HepG2 (cell line): Measurements from ENCODE around the gene ZSWIM6. TPM values are rescaled to one million over a fixed set of nuclear protein-coding genes. Genes with fewer than 3 reads are reported as not detected.

Source experiments
- ATAC-seq: fragments of 200-7000 bp; cut with Tn5 transposase; 3 replicates; pipeline ENCODE4 v1.9.1; 2020; ENCODE audit warnings: mild to moderate bottlenecking, moderate library complexity
- BruUV-seq: library from RNA; stranded (reverse); fragments of 400-500 nt; replicated peaks from 2 replicates; lab custom pipeline; 2021; lab: Mats Ljungman, UMichigan
- CTCF ChIA-PET: fragments of 300-600 bp; formaldehyde crosslinking; extraction: SDS; loops from one replicate; lab custom pipeline; 2021; ENCODE audit warnings: low total read pairs, inconsistent platforms, low intra/inter-chr PET ratio; lab: Yijun Ruan, JAX
- POLR2A ChIA-PET: fragments of 350-600 bp; sonication (Branson Sonifier 250); formaldehyde crosslinking; loops from one replicate; lab custom pipeline; 2020; ENCODE audit warnings: antibody characterized with exemption, inconsistent platforms; lab: Yijun Ruan, JAX
- DNase-seq: peaks from one replicate; pipeline ENCODE4 v3.0.0-alpha.2; 2015; ENCODE audit warnings: low spot score
- FAIRE-seq: peaks from 3 replicates; lab custom pipeline; 2011; peaks lifted over from hg19 to GRCh38; lab: Jason Lieb, UNC
- H2AFZ ChIP-seq: one replicate; pipeline ENCODE4 v1.6.1; 2011; ENCODE audit warnings: low read length, inconsistent platforms
- H3K27ac ChIP-seq: fragments of 300-600 bp; 3 replicates; pipeline ENCODE4 v1.8.0; 2011; ENCODE audit warnings: mixed run types, mild to moderate bottlenecking, mixed read lengths, low read length, inconsistent platforms; ENCODE audit not compliant: insufficient read depth; ENCODE audit errors: extremely low read length
- H3K27me3 ChIP-seq, 2 experiments: fragments of 200-600 bp in 1 of 2; 2 replicates in 1 of 2; 3 replicates in 1 of 2; pipeline versions ENCODE4 v1.6.0 to v1.8.0; 2011; ENCODE audit warnings: low read length in 2 of 2, mild to moderate bottlenecking in 2 of 2, moderate library complexity in 2 of 2, inconsistent platforms in 1 of 2; ENCODE audit not compliant: insufficient read depth in 2 of 2, control insufficient read depth in 1 of 2
- H3K36me3 ChIP-seq, 2 experiments: fragments of 200-600 bp in 1 of 2; replicated peaks in 1 of 2; 2 replicates in 1 of 2; 3 replicates in 1 of 2; pipeline versions ENCODE4 v1.5.1 to v1.8.0; 2011; ENCODE audit warnings: low read length in 2 of 2, inconsistent platforms in 1 of 2; ENCODE audit not compliant: insufficient read depth in 2 of 2, control insufficient read depth in 1 of 2
- H3K4me1 ChIP-seq: 2 replicates; pipeline ENCODE4 v1.5.1; 2012; ENCODE audit warnings: low read length, inconsistent platforms; ENCODE audit not compliant: insufficient read depth
- H3K4me2 ChIP-seq: 2 replicates; pipeline ENCODE4 v1.6.0; 2011; ENCODE audit warnings: low read depth, low read length, inconsistent platforms
- H3K4me3 ChIP-seq, 3 experiments: fragments of 200-600 bp in 1 of 3; sonication (generic), shearing (Covaris generic) in 1 of 3; replicated peaks in 1 of 3; 2 replicates each; pipeline ENCODE4 v1.5.1; 2011 to 2016; ENCODE audit warnings: low read length in 3 of 3, inconsistent platforms in 2 of 3, low read depth in 2 of 3, mild to moderate bottlenecking in 2 of 3, control low read depth in 1 of 3, mixed read lengths in 1 of 3; ENCODE audit not compliant: insufficient read depth in 1 of 3
- H3K79me2 ChIP-seq: one replicate; pipeline ENCODE4 v1.6.1; 2011; ENCODE audit warnings: low read length, inconsistent platforms; ENCODE audit not compliant: insufficient read depth
- H3K9ac ChIP-seq: 2 replicates; pipeline ENCODE4 v1.6.0; 2011; ENCODE audit warnings: mild to moderate bottlenecking, low read depth, low read length, inconsistent platforms; ENCODE audit not compliant: insufficient read depth
- H3K9me3 ChIP-seq: 2 replicates; pipeline ENCODE4 v1.5.1; 2012; ENCODE audit warnings: mild to moderate bottlenecking, low read length
- H4K20me1 ChIP-seq: 2 replicates; pipeline ENCODE4 v1.6.0; 2011; ENCODE audit warnings: inconsistent platforms, mild to moderate bottlenecking, low read length, moderate library complexity; ENCODE audit not compliant: insufficient read depth
- FOSL2 ChIP-seq: sonication (generic); formaldehyde crosslinking; IDR thresholded peaks from 2 replicates; pipeline ENCODE4 v1.4.0; 2020; ENCODE audit warnings: missing genetic modification reagents
- ZFP62 ChIP-seq: sonication (generic); formaldehyde crosslinking; IDR thresholded peaks from 2 replicates; pipeline ENCODE4 v1.4.0; 2020; ENCODE audit warnings: missing genetic modification reagents
- ZHX1 ChIP-seq: sonication (generic); formaldehyde crosslinking; IDR thresholded peaks from 2 replicates; pipeline ENCODE4 v1.8.1; 2022; ENCODE audit warnings: low read depth, mild to moderate bottlenecking, missing genetic modification reagents
- ZNF224 ChIP-seq: sonication (generic); formaldehyde crosslinking; IDR thresholded peaks from 2 replicates; pipeline ENCODE4 v1.5.0; 2020; ENCODE audit warnings: mild to moderate bottlenecking, missing genetic modification reagents
- ZNF513 ChIP-seq: sonication (generic); formaldehyde crosslinking; conservative IDR thresholded peaks from 2 replicates; pipeline ENCODE4 v1.5.0; 2020; ENCODE audit warnings: missing genetic modification reagents
- ZNF549 ChIP-seq: sonication (generic); formaldehyde crosslinking; IDR thresholded peaks from 2 replicates; pipeline ENCODE4 v1.5.0; 2020; ENCODE audit warnings: missing genetic modification reagents
- ZNF792 ChIP-seq: IDR thresholded peaks from 2 replicates; pipeline ENCODE4 v1.6.1; 2016
- ZNF891 ChIP-seq: sonication (generic); formaldehyde crosslinking; IDR thresholded peaks from 2 replicates; pipeline ENCODE4 v1.5.0; 2020; ENCODE audit warnings: mild to moderate bottlenecking, missing genetic modification reagents
- ZSCAN5A ChIP-seq: sonication (generic); formaldehyde crosslinking; IDR thresholded peaks from 2 replicates; pipeline ENCODE4 v1.8.0; 2022; ENCODE audit warnings: mild to moderate bottlenecking, missing genetic modification reagents, borderline replicate concordance
- WGBS: methylation state at CpG from one replicate; pipeline ENCODE4 v1.1.6; 2017; ENCODE audit warnings: low lambda C conversion rate; 5-methylcytosine and 5-hydroxymethylcytosine counted together
- in situ Hi-C: cut with HindIII; loops from 2 replicates; pipeline ENCODE4 v1.10.0; 2017; ENCODE audit warnings: low pct_unique_long_range_greater_than_20kb; ENCODE audit not compliant: extremely low pct_ligation_motif_present
- intact Hi-C: fragments of 100-400 bp; cut with micrococcal nuclease; formaldehyde crosslinking; loops from one replicate; pipeline ENCODE4 v1.10.0; 2022; ENCODE audit not compliant: unreplicated experiment
- polyA plus RNA-seq, 8 experiments: library from polyadenylated mRNA; depleted of rRNA in 3 of 8; stranded (reverse) in 7 of 8; unstranded in 1 of 8; fragments of >200 nt; fragmentation: Illumina TruSeq in 4 of 8; extraction: Trizol in 4 of 8; gene quantifications; 2 replicates each; pipeline versions ENCODE4 v1.2.1 to v1.2.3, GENCODE V29; 2011 to 2016; ENCODE audit warnings: low read depth in 4 of 8, missing spikeins in 1 of 8, mixed read lengths in 1 of 8; ENCODE audit not compliant: insufficient read depth in 1 of 8
- total RNA-seq, 5 experiments: library from RNA; depleted of rRNA; stranded (reverse); fragments of >200 nt; fragmentation: Illumina TruSeq; extraction: Trizol; gene quantifications; 2 replicates each; pipeline ENCODE4 v1.2.3, GENCODE V29; 2016; ENCODE audit warnings: low read depth in 1 of 5

ZSWIM6 gene
- total and polyA plus RNA-seq, 2 of the 13 experiments (the other 11 are each of a cell fraction or from before 2014, with no cell fraction given) = 0.82 to 1.9 TPM

- BruUV-seq = no TSS peak
- Histone ChIP-seq H3K79me2 (no peaks in the 10 kb centered on the region), H3K9ac (no peak overlapping the region), H3K27ac (no peak overlapping the region), H3K9me3 (no peaks in the 10 kb centered on the region), H3K36me3 (no peaks in the 10 kb centered on the region), H3K4me2 (no peak overlapping the region), H3K4me3 (no peak overlapping the region), H4K20me1 (no peaks in the 10 kb centered on the region), H3K27me3 (no peaks in the 10 kb centered on the region; a peak in 1 of 5 replicates), H2AFZ (no peak overlapping the region), H3K4me1 (peaks cover 16% of the 10 kb centered on the region)
- ATAC-seq = no peak
- intact Hi-C loops = no loop called here
- no peak for FAIRE-seq
- ChIA-PET POLR2A (no interaction called here), CTCF (no interaction called here)
- WGBS = 16% methylated on average over 5 of the region's 5 CpGs
- in situ Hi-C loops = no loop called here
- DNase-seq = no peak
- 0 out of 2 replicates have a peak, but pooled peaks have one; percentile 13 for TF ChIP-seq FOSL2 (CRISPR knock-in tag)
- no peak for TF ChIP-seq ZFP62 (CRISPR knock-in tag)
- TF ChIP-seq ZSCAN5A (CRISPR knock-in tag) = no peak
Observed at GRCh38 chr5:61286446-61287132, 45.5 kb upstream of the ZSWIM6 start.

- ChIA-PET CTCF (no interaction called here), POLR2A (no interaction called here)
- no peak overlapping the region for H3K9ac ChIP-seq
- H3K4me2 ChIP-seq = no peak overlapping the region
- no peaks in the 10 kb centered on the region for H4K20me1 ChIP-seq
- no TSS peak for BruUV-seq
- H3K36me3 ChIP-seq = no peaks in the 10 kb centered on the region
- FAIRE-seq (no peak), DNase-seq (no peak), ATAC-seq (no peak)
- H3K27ac ChIP-seq = no peak overlapping the region
- 13% methylated on average over 3 of the region's 3 CpGs for WGBS
- H3K27me3 ChIP-seq = no peaks in the 10 kb centered on the region; a peak in 1 of 5 replicates
- H3K4me1 ChIP-seq = peaks cover 16% of the 10 kb centered on the region
- no peaks in the 10 kb centered on the region for H3K9me3 ChIP-seq
- H2AFZ ChIP-seq = no peak overlapping the region
- no peaks in the 10 kb centered on the region for H3K79me2 ChIP-seq
- in situ Hi-C loops = no loop called here
- no peak overlapping the region for H3K4me3 ChIP-seq
- intact Hi-C loops = no loop called here
- TF ChIP-seq ZNF224 (no peak), ZNF549 (CRISPR knock-in tag) (no peak), ZNF891 (CRISPR knock-in tag) (no peak), ZHX1 (CRISPR knock-in tag) (no peak), ZNF513 (CRISPR knock-in tag) (no peak), ZNF792 (CRISPR knock-in tag) (no peak)
Observed at GRCh38 chr5:61287474-61287873, 44.6 kb upstream of the ZSWIM6 start.
